Glutamatergic neuron (in vitro differentiated cells): ENCODE measurements around the gene NKX2-2. TPM values are rescaled to one million over a fixed set of nuclear protein-coding genes. Genes with fewer than 3 reads are reported as not detected.

Experiments
- DNase-seq: peaks from one replicate; pipeline ENCODE4 v3.0.0; 2022
- H3K27ac Mint-ChIP-seq: one replicate; pipeline ENCODE4 v1.8.0; 2020; ENCODE audit warnings: mild to moderate bottlenecking, mixed read lengths, inconsistent platforms; ENCODE audit not compliant: unreplicated experiment
- H3K27me3 Mint-ChIP-seq: one replicate; pipeline ENCODE4 v1.8.0; 2020; ENCODE audit warnings: mild to moderate bottlenecking, moderate library complexity, mixed read lengths, inconsistent platforms; ENCODE audit not compliant: unreplicated experiment
- H3K36me3 Mint-ChIP-seq: one replicate; pipeline ENCODE4 v1.8.0; 2020; ENCODE audit warnings: mild to moderate bottlenecking, mixed read lengths, inconsistent platforms; ENCODE audit not compliant: unreplicated experiment
- H3K4me1 Mint-ChIP-seq: one replicate; pipeline ENCODE4 v1.8.0; 2020; ENCODE audit warnings: mild to moderate bottlenecking, low read depth, mixed read lengths, inconsistent platforms; ENCODE audit not compliant: unreplicated experiment
- H3K4me3 Mint-ChIP-seq: one replicate; pipeline ENCODE4 v1.8.0; 2020; ENCODE audit warnings: mild to moderate bottlenecking, mixed read lengths, inconsistent platforms; ENCODE audit not compliant: unreplicated experiment
- H3K9me3 Mint-ChIP-seq: one replicate; pipeline ENCODE4 v1.8.0; 2020; ENCODE audit warnings: mild to moderate bottlenecking, moderate library complexity, mixed read lengths, inconsistent platforms; ENCODE audit not compliant: unreplicated experiment
- total RNA-seq: library from RNA; stranded (reverse); fragmentation: NEBNext Ultra II Directional; extraction: Animal tissue kit (Norgen Biotek cat#: 25700); gene quantifications from one replicate; pipeline ENCODE4 v1.2.1, GENCODE V29; 2021; ENCODE audit not compliant: unreplicated experiment
- TF ChIP-seq, protein P1 (sequence below): fragments of 200-600 bp; sonication (generic); IDR thresholded peaks from one replicate; pipeline ENCODE4 v1.5.0; 2021; ENCODE audit not compliant: partially characterized antibody, unreplicated experiment

NKX2-2 gene
- total RNA-seq, 1 donor from 2014 or later: 1.2 TPM

DNA sequence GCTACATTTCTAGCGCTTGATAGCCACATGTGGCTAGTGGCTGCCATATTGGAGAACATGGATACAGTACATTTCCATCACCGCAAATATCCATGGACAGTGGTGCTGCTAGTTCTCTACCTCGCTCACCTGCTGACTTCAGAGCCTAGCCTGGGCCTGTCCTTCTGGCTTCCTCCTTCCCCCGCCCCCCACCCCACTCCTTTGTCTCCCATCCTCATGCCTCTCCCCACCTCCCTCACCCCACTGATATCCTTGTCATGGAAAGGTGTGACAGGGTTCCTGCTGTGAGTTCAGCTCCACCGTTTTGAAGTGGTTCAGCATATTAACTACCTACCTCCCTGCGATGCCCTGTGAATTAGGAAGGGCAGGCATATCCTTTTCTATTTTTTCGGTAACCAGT lies 14.2 kb downstream of the NKX2-2 start:
- Mint-ChIP-seq H3K27ac (no peak overlapping the region), H3K9me3 (peaks cover 3% of the 10 kb centered on the region)
- DNase-seq: no peak

DNA sequence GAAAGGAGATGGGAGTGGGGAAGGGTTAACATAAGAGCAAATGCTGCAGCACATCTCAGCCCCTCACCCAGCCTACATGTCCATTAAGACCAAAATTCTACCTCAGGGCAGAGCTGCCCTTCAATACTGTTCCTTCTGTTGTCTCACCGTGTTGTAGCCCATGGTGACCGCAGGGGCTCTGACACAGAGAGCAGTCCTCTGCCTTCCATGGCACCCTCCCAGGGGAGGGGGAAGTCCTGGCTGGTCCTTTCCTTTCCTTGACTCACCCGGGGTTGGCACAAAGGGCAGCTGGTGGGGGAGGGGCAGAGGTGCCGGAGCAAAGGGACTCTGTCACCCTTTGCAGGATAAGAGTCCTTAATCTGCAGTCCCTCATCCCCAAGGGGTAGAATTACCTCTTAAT lies 15.2 kb downstream of the NKX2-2 start:
- peaks cover 2% of the 10 kb centered on the region for H3K9me3 Mint-ChIP-seq
- TF ChIP-seq, protein P1, sequence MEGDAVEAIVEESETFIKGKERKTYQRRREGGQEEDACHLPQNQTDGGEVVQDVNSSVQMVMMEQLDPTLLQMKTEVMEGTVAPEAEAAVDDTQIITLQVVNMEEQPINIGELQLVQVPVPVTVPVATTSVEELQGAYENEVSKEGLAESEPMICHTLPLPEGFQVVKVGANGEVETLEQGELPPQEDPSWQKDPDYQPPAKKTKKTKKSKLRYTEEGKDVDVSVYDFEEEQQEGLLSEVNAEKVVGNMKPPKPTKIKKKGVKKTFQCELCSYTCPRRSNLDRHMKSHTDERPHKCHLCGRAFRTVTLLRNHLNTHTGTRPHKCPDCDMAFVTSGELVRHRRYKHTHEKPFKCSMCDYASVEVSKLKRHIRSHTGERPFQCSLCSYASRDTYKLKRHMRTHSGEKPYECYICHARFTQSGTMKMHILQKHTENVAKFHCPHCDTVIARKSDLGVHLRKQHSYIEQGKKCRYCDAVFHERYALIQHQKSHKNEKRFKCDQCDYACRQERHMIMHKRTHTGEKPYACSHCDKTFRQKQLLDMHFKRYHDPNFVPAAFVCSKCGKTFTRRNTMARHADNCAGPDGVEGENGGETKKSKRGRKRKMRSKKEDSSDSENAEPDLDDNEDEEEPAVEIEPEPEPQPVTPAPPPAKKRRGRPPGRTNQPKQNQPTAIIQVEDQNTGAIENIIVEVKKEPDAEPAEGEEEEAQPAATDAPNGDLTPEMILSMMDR: no peak
- no peak overlapping the region for H3K27ac Mint-ChIP-seq
- no peak for DNase-seq
- no peak overlapping the region for H3K4me3 Mint-ChIP-seq
- no peaks in the 10 kb centered on the region for H3K36me3 Mint-ChIP-seq
- no peaks in the 10 kb centered on the region for H3K4me1 Mint-ChIP-seq
- no peaks in the 10 kb centered on the region for H3K27me3 Mint-ChIP-seq

More for the DNA sequence above, 14.2 kb downstream of the NKX2-2 start:
- TF ChIP-seq, protein P1: no peak
- Mint-ChIP-seq H3K27me3 (peaks cover 2% of the 10 kb centered on the region), H3K4me3 (no peak overlapping the region), H3K4me1 (no peaks in the 10 kb centered on the region), H3K36me3 (no peaks in the 10 kb centered on the region)

DNA sequence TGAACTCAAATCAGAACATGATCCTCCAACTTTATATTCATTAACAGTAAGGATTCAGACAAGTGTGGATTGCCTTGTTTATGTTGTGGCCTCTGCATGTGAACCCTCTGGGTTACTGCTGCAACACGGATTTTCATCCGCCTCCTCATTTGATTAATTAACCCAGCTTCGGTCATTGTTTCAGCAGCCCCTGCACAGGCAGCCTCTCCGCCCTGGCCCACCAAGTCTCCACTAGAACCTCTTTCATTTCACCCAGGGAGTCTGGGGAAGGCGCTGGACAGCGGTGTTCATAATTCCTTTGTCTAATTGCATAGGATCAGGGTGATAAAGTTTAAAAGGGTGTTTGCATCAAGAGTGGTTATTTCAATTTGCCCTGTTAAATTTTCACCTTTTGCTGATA lies 15.7 kb downstream of the NKX2-2 start:
- no peak overlapping the region for H3K27ac Mint-ChIP-seq
- no peak for DNase-seq
- no peaks in the 10 kb centered on the region for H3K36me3 Mint-ChIP-seq
- H3K9me3 Mint-ChIP-seq: peaks cover 2% of the 10 kb centered on the region
- no peaks in the 10 kb centered on the region for H3K4me1 Mint-ChIP-seq
- no peak overlapping the region for H3K4me3 Mint-ChIP-seq
- H3K27me3 Mint-ChIP-seq: no peaks in the 10 kb centered on the region
- TF ChIP-seq, protein P1: no peak

DNA sequence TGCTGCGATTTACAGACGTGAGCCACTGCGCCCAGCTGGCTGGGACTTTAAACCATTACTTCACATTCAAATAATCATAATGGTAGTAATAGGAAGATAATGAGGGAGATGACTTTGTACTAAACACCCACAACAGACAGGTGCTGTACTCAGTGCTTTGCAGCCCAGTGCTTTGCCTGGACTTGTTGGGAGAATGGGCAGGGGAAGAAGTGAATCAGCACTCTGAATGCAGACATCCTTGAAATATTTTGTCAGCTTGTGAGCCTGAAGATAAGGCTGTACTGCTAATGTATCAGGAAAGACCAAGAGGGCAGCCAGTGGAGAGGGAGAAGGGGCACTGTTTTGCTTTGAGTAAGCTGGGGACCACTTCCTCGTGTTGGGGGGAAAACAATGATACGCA lies 17.4 kb downstream of the NKX2-2 start:
- no peaks in the 10 kb centered on the region for H3K36me3 Mint-ChIP-seq
- H3K27ac Mint-ChIP-seq: no peak overlapping the region
- no peaks in the 10 kb centered on the region for H3K27me3 Mint-ChIP-seq
- TF ChIP-seq, protein P1: no peak
- no peak overlapping the region for H3K4me3 Mint-ChIP-seq
- H3K9me3 Mint-ChIP-seq: peaks cover 2% of the 10 kb centered on the region
- no peak for DNase-seq
- H3K4me1 Mint-ChIP-seq: no peaks in the 10 kb centered on the region

DNA sequence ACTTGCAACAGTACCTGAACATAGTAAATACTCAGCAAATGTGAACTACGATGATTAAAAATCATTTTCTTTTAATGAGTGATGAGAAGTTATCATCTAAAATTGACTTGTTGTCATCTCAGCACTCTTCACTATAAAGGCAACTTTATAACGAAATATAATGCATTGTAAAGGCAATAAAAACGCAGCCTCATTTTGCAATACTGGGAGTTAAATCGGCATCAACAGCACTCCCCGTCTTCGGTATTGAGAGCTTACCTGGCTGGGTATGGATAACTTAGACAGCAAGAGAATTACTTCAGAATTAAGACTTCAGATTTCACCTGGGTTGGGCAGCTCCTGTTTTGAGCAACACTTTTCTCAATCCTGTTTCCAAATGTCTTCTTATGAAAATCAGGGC lies 20.8 kb downstream of the NKX2-2 start:
- H3K27ac Mint-ChIP-seq: no peak overlapping the region
- no peak for DNase-seq
- no peaks in the 10 kb centered on the region for H3K4me1 Mint-ChIP-seq
- no peak overlapping the region for H3K4me3 Mint-ChIP-seq
- no peaks in the 10 kb centered on the region for H3K36me3 Mint-ChIP-seq
- H3K9me3 Mint-ChIP-seq: peaks cover 2% of the 10 kb centered on the region
- H3K27me3 Mint-ChIP-seq: peaks cover 2% of the 10 kb centered on the region
- TF ChIP-seq, protein P1: no peak
